HG03442 (cell line): ENCODE data around the gene PRR35.
"Not testable (repeated sequence)": the region's sequence is repeated elsewhere in the genome, so short reads cannot be mapped to it uniquely, and the experiment has no call there.

Source experiments
- ATAC-seq: cut with Tn5 transposase; IDR thresholded peaks from one replicate; pipeline ENCODE4 v1.9.1; 2021; ENCODE audit warnings: mild to moderate bottlenecking, moderate library complexity; ENCODE audit not compliant: unreplicated experiment

The PRR35 gene

GRCh38 chr16:591892-592517, 31.8 kb downstream of the PRR35 start:
- no peak for ATAC-seq

- ATAC-seq = no peak
Measured at GRCh38 chr16:592518-593306, 32.5 kb downstream of the PRR35 start.

- no peak for ATAC-seq
Measured at GRCh38 chr16:593406-593805, 33.2 kb downstream of the PRR35 start.

- no peak for ATAC-seq
Measured at GRCh38 chr16:593807-594206, 33.6 kb downstream of the PRR35 start.

GRCh38 chr16:595094-595528, 34.9 kb downstream of the PRR35 start:
- ATAC-seq = no peak

- ATAC-seq = no peak
Measured at GRCh38 chr16:595942-596735, 35.9 kb downstream of the PRR35 start.

- ATAC-seq = no peak
Measured at GRCh38 chr16:596736-597060, 36.5 kb downstream of the PRR35 start.

- ATAC-seq = not testable (repeated sequence)
Measured at GRCh38 chr16:597655-598054, 37.5 kb downstream of the PRR35 start.

GRCh38 chr16:598823-599739, 38.9 kb downstream of the PRR35 start:
- no peak for ATAC-seq

- ATAC-seq = no peak
Measured at GRCh38 chr16:600781-601180, 40.6 kb downstream of the PRR35 start.

- ATAC-seq = no peak
Measured at GRCh38 chr16:603933-604332, 43.7 kb downstream of the PRR35 start.

GRCh38 chr16:606656-607307, 46.6 kb downstream of the PRR35 start:
- no peak for ATAC-seq

- ATAC-seq = no peak
Measured at GRCh38 chr16:608019-608418, 47.8 kb downstream of the PRR35 start.

GRCh38 chr16:609316-609715, 49.1 kb downstream of the PRR35 start:
- no peak for ATAC-seq

- no peak for ATAC-seq
Measured at GRCh38 chr16:609984-610383, 49.8 kb downstream of the PRR35 start.

GRCh38 chr16:610513-611381, 50.6 kb downstream of the PRR35 start:
- ATAC-seq = no peak

GRCh38 chr16:615122-615521, 54.9 kb downstream of the PRR35 start:
- ATAC-seq = no peak
